ENCODE results near the gene ELFN1. TPM values are rescaled to one million over a fixed set of nuclear protein-coding genes. Genes with fewer than 3 reads are reported as not detected.
A peak's percentile ranks its signal among the peaks of the same experiment; 100 is the strongest.

ELFN1 gene
- total and polyA plus RNA-seq, 10 of the 15 experiments (the other 5 are each of a cell fraction or from before 2014, with no cell fraction given), result 0.04 TPM; not detected in 9

DNA sequence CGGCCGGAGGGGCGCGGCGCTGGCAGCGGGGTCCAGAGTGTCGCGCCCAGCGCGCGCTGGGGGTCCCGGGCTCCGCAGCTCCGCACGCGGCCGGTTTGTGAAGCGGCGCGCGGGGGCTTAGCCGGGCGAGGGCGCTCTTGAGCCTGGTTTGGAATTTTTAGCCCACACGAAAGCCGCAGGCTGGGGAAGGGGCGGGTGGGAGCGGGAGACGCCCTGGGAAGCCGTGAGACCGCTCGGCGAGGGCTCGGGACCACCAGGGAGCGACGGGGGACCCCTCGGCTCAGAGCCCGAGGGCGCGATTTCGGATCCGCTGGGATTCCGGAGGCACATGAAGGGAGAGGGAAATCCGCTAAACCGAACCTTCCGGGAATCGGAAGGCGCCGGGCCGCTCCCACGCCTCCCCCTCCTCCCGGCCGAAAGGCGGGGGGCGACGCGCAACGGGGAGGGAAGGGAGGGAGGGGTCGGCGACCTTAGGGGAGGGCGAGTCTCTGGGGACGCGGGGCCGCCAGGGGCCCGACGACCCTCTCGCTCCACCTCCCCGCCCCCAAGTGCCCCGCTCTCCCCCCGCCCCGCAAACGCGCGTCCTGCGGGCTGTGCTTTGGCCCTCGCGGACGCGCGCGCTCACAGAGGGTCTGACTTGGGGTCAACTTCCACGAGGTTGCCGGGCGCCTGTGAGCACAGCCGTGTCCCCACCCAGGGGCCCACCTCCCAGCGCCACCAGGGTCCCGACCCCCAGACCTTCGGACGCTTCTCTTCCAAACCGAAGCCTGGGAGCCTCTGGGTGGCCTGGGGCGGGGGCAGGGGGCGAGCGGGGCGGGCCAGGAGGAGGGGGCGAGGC is 5.1 kb upstream of the ELFN1 start (continued):
- TF ChIP-seq, protein P1, sequence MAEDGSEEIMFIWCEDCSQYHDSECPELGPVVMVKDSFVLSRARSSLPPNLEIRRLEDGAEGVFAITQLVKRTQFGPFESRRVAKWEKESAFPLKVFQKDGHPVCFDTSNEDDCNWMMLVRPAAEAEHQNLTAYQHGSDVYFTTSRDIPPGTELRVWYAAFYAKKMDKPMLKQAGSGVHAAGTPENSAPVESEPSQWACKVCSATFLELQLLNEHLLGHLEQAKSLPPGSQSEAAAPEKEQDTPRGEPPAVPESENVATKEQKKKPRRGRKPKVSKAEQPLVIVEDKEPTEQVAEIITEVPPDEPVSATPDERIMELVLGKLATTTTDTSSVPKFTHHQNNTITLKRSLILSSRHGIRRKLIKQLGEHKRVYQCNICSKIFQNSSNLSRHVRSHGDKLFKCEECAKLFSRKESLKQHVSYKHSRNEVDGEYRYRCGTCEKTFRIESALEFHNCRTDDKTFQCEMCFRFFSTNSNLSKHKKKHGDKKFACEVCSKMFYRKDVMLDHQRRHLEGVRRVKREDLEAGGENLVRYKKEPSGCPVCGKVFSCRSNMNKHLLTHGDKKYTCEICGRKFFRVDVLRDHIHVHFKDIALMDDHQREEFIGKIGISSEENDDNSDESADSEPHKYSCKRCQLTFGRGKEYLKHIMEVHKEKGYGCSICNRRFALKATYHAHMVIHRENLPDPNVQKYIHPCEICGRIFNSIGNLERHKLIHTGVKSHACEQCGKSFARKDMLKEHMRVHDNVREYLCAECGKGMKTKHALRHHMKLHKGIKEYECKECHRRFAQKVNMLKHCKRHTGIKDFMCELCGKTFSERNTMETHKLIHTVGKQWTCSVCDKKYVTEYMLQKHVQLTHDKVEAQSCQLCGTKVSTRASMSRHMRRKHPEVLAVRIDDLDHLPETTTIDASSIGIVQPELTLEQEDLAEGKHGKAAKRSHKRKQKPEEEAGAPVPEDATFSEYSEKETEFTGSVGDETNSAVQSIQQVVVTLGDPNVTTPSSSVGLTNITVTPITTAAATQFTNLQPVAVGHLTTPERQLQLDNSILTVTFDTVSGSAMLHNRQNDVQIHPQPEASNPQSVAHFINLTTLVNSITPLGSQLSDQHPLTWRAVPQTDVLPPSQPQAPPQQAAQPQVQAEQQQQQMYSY (CRISPR knock-in tag; IDR thresholded peaks at IDR 0.05), result no peak
- TF ChIP-seq RELA (IDR thresholded peaks at IDR 0.05; ENCODE audit: borderline replicate concordance, partially characterized antibody) (no peak), RAD21 (IDR thresholded peaks at IDR 0.05; ENCODE audit: insufficient read depth, low read depth, low read length) (peak; percentile 71)
- TF ChIP-seq, protein P2, sequence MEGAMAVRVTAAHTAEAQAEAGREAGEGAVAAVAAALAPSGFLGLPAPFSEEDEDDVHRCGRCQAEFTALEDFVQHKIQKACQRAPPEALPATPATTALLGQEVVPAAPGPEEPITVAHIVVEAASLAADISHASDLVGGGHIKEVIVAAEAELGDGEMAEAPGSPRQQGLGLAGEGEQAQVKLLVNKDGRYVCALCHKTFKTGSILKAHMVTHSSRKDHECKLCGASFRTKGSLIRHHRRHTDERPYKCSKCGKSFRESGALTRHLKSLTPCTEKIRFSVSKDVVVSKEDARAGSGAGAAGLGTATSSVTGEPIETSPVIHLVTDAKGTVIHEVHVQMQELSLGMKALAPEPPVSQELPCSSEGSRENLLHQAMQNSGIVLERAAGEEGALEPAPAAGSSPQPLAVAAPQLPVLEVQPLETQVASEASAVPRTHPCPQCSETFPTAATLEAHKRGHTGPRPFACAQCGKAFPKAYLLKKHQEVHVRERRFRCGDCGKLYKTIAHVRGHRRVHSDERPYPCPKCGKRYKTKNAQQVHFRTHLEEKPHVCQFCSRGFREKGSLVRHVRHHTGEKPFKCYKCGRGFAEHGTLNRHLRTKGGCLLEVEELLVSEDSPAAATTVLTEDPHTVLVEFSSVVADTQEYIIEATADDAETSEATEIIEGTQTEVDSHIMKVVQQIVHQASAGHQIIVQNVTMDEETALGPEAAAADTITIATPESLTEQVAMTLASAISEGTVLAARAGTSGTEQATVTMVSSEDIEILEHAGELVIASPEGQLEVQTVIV (IDR thresholded peaks at IDR 0.05; ENCODE audit: borderline replicate concordance, partially characterized antibody), result no peak

Measured in GM12878 (cell line).